Measurements from ENCODE around the gene ASPN. TPM values are rescaled to one million over a fixed set of nuclear protein-coding genes. Genes with fewer than 3 reads are reported as not detected.
A peak's percentile ranks its signal among the peaks of the same experiment; 100 is the strongest.

Gene ASPN
- total and polyA plus RNA-seq, 9 of the 15 experiments (the other 6 are each of a cell fraction or from before 2014, with no cell fraction given), result 0.03 to 0.07 TPM; not detected in 7

DNA sequence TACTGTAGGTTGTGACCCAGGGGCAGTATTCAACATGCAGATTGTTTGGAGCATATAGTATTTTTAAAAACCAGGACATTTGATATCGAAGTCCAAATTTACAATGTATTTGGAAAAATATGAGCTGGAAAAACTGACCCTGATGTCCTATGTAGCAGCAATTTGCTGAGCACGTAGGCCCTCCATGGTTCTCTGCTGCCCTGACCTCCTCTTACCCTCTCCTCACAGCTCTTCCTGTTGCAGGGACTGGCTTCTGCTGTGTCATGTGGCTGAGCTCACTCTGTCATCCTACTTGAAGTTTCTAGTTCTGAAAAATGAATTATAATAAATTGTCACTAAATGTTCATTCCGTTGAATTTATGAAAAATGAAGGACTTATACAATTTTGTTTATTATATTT is 4.1 kb upstream of the ASPN start (continued):
- TF ChIP-seq, protein P1, sequence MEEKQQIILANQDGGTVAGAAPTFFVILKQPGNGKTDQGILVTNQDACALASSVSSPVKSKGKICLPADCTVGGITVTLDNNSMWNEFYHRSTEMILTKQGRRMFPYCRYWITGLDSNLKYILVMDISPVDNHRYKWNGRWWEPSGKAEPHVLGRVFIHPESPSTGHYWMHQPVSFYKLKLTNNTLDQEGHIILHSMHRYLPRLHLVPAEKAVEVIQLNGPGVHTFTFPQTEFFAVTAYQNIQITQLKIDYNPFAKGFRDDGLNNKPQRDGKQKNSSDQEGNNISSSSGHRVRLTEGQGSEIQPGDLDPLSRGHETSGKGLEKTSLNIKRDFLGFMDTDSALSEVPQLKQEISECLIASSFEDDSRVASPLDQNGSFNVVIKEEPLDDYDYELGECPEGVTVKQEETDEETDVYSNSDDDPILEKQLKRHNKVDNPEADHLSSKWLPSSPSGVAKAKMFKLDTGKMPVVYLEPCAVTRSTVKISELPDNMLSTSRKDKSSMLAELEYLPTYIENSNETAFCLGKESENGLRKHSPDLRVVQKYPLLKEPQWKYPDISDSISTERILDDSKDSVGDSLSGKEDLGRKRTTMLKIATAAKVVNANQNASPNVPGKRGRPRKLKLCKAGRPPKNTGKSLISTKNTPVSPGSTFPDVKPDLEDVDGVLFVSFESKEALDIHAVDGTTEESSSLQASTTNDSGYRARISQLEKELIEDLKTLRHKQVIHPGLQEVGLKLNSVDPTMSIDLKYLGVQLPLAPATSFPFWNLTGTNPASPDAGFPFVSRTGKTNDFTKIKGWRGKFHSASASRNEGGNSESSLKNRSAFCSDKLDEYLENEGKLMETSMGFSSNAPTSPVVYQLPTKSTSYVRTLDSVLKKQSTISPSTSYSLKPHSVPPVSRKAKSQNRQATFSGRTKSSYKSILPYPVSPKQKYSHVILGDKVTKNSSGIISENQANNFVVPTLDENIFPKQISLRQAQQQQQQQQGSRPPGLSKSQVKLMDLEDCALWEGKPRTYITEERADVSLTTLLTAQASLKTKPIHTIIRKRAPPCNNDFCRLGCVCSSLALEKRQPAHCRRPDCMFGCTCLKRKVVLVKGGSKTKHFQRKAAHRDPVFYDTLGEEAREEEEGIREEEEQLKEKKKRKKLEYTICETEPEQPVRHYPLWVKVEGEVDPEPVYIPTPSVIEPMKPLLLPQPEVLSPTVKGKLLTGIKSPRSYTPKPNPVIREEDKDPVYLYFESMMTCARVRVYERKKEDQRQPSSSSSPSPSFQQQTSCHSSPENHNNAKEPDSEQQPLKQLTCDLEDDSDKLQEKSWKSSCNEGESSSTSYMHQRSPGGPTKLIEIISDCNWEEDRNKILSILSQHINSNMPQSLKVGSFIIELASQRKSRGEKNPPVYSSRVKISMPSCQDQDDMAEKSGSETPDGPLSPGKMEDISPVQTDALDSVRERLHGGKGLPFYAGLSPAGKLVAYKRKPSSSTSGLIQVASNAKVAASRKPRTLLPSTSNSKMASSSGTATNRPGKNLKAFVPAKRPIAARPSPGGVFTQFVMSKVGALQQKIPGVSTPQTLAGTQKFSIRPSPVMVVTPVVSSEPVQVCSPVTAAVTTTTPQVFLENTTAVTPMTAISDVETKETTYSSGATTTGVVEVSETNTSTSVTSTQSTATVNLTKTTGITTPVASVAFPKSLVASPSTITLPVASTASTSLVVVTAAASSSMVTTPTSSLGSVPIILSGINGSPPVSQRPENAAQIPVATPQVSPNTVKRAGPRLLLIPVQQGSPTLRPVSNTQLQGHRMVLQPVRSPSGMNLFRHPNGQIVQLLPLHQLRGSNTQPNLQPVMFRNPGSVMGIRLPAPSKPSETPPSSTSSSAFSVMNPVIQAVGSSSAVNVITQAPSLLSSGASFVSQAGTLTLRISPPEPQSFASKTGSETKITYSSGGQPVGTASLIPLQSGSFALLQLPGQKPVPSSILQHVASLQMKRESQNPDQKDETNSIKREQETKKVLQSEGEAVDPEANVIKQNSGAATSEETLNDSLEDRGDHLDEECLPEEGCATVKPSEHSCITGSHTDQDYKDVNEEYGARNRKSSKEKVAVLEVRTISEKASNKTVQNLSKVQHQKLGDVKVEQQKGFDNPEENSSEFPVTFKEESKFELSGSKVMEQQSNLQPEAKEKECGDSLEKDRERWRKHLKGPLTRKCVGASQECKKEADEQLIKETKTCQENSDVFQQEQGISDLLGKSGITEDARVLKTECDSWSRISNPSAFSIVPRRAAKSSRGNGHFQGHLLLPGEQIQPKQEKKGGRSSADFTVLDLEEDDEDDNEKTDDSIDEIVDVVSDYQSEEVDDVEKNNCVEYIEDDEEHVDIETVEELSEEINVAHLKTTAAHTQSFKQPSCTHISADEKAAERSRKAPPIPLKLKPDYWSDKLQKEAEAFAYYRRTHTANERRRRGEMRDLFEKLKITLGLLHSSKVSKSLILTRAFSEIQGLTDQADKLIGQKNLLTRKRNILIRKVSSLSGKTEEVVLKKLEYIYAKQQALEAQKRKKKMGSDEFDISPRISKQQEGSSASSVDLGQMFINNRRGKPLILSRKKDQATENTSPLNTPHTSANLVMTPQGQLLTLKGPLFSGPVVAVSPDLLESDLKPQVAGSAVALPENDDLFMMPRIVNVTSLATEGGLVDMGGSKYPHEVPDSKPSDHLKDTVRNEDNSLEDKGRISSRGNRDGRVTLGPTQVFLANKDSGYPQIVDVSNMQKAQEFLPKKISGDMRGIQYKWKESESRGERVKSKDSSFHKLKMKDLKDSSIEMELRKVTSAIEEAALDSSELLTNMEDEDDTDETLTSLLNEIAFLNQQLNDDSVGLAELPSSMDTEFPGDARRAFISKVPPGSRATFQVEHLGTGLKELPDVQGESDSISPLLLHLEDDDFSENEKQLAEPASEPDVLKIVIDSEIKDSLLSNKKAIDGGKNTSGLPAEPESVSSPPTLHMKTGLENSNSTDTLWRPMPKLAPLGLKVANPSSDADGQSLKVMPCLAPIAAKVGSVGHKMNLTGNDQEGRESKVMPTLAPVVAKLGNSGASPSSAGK (IDR thresholded peaks at IDR 0.05), result peak; percentile 46
- no peak for TF ChIP-seq MCM2 (IDR thresholded peaks at IDR 0.05; ENCODE audit: low read depth)
- TF ChIP-seq PHF21A (IDR thresholded peaks at IDR 0.05; ENCODE audit: borderline replicate concordance, low read depth), result no peak
- TF ChIP-seq RBFOX2 (IDR thresholded peaks at IDR 0.05; ENCODE audit: low read depth, low read length), result no peak
- no peak for TF ChIP-seq PCBP2 (IDR thresholded peaks at IDR 0.05; ENCODE audit: low read depth, low read length, poor library complexity, severe bottlenecking)
- TF ChIP-seq, protein P2, sequence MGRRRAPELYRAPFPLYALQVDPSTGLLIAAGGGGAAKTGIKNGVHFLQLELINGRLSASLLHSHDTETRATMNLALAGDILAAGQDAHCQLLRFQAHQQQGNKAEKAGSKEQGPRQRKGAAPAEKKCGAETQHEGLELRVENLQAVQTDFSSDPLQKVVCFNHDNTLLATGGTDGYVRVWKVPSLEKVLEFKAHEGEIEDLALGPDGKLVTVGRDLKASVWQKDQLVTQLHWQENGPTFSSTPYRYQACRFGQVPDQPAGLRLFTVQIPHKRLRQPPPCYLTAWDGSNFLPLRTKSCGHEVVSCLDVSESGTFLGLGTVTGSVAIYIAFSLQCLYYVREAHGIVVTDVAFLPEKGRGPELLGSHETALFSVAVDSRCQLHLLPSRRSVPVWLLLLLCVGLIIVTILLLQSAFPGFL (CRISPR knock-in tag; IDR thresholded peaks at IDR 0.05), result no peak
- no peak for TF ChIP-seq SREBF1 (IDR thresholded peaks at IDR 0.05; ENCODE audit: borderline replicate concordance, low read depth, low read length)
- TF ChIP-seq ZNF316 (IDR thresholded peaks at IDR 0.05), result peak; percentile 64
- no peak for TF ChIP-seq NR3C1 (CRISPR knock-in tag; IDR thresholded peaks at IDR 0.05)
- peak; percentile 29; the same call in 1 of the 2 replicates for TF ChIP-seq MAFK (IDR thresholded peaks at IDR 0.05; ENCODE audit: low read length)
- 0 out of 2 replicates have a peak, but pooled peaks have one; percentile 23 for TF ChIP-seq DPF2 (IDR thresholded peaks at IDR 0.05)

Data from K562 (cell line).